ENCODE results near the gene FAM107A.

FAM107A gene

GRCh38 chr3:58591517-58592510 lies 14.6 kb upstream of the FAM107A start:
- DNase-seq, result no peak

- DNase-seq, result no peak
These were observed 10.9 kb upstream of the FAM107A start for GRCh38 chr3:58588030-58588614.

- no peak for DNase-seq
These were observed 9.6 kb upstream of the FAM107A start for GRCh38 chr3:58586776-58587192.

GRCh38 chr3:58585994-58586393 lies 8.8 kb upstream of the FAM107A start:
- DNase-seq, result no peak

- DNase-seq, result peak in 3 of 4 experiments; percentile 9 to 43 (median 9)
These were observed 8.0 kb upstream of the FAM107A start for GRCh38 chr3:58585005-58585786.

GRCh38 chr3:58584690-58585004 lies 7.5 kb upstream of the FAM107A start:
- no peak for DNase-seq

- DNase-seq, result no peak
These were observed 4.3 kb upstream of the FAM107A start for GRCh38 chr3:58581328-58582091.

GRCh38 chr3:58580826-58581327 lies 3.7 kb upstream of the FAM107A start:
- no peak for DNase-seq

- no peak for DNase-seq
These were observed 1.7 kb upstream of the FAM107A start for GRCh38 chr3:58578873-58579272.

- no peak for DNase-seq
These were observed 475 bp downstream of the FAM107A start for GRCh38 chr3:58576716-58577115.

GRCh38 chr3:58575971-58576652 lies 1.1 kb downstream of the FAM107A start:
- no peak for DNase-seq

GRCh38 chr3:58574682-58575081 lies 2.5 kb downstream of the FAM107A start:
- DNase-seq, result no peak

GRCh38 chr3:58574106-58574505 lies 3.1 kb downstream of the FAM107A start:
- DNase-seq, result no peak

GRCh38 chr3:58573640-58574039 lies 3.6 kb downstream of the FAM107A start:
- DNase-seq, result no peak

- DNase-seq, result no peak
These were observed 4.5 kb downstream of the FAM107A start for GRCh38 chr3:58572634-58573230.

- DNase-seq, result no peak
These were observed 5.1 kb downstream of the FAM107A start for GRCh38 chr3:58572013-58572633.

GRCh38 chr3:58570851-58571250 lies 6.3 kb downstream of the FAM107A start:
- DNase-seq, result no peak

- no peak for DNase-seq
These were observed 7.7 kb downstream of the FAM107A start for GRCh38 chr3:58569287-58570001.

- peak; percentile 55 to 75 (median 65) for DNase-seq
These were observed 8.5 kb downstream of the FAM107A start for GRCh38 chr3:58568572-58569286.

- DNase-seq, result no peak
These were observed 10.0 kb downstream of the FAM107A start for GRCh38 chr3:58567251-58567515.

Data from activated naive CD4-positive, alpha-beta T cell (primary cell).